ENCODE data around the gene SLC6A11.

Gene SLC6A11

DNA sequence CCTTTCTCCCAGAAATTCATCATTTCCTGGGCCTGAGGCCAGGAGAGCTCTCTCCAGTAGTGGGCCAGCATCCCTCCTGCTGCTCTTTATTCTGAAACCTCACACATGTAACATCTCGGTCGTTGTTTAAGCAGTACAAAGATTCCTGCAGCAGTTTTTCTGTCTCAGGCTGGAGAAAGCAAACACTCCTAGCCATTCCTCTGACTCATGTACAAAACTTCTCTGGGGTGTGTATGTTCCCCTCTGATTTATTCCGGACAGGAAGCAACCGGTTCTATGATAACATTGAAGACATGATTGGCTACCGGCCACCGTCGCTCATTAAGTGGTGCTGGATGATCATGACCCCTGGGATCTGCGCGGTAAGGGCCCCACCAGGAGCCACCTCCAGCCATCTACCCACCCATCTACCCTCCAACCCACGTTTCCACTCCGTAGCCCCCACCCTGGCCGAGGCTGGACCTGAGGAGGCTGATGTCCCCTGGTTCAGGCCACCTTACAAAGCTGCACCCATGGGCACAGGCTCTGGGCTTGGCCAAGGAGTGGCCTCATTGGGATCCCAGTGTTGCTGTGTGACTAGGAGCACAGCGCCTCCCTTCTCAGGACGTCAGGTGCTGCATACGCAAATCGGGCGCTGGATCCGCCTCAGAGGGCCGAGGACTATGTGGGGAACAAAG, 117.9 kb downstream of the SLC6A11 start:
- DNase-seq: no peak

DNA sequence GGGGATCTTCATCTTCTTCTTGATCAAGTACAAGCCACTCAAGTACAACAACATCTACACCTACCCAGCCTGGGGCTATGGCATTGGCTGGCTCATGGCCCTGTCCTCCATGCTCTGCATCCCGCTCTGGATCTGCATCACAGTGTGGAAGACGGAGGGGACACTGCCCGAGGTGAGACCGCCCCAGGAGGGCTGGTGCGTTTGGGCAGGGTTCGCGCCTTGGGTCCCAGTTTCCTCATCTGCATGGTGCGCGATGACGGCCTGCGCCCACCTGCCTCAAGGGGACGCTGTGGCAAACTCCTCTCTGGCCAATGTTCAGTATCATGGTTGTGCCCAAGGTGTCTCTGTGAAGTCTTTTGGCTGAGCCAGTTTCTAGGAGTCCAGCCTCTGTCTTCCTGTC, 119.0 kb downstream of the SLC6A11 start:
- no peak for DNase-seq

DNA sequence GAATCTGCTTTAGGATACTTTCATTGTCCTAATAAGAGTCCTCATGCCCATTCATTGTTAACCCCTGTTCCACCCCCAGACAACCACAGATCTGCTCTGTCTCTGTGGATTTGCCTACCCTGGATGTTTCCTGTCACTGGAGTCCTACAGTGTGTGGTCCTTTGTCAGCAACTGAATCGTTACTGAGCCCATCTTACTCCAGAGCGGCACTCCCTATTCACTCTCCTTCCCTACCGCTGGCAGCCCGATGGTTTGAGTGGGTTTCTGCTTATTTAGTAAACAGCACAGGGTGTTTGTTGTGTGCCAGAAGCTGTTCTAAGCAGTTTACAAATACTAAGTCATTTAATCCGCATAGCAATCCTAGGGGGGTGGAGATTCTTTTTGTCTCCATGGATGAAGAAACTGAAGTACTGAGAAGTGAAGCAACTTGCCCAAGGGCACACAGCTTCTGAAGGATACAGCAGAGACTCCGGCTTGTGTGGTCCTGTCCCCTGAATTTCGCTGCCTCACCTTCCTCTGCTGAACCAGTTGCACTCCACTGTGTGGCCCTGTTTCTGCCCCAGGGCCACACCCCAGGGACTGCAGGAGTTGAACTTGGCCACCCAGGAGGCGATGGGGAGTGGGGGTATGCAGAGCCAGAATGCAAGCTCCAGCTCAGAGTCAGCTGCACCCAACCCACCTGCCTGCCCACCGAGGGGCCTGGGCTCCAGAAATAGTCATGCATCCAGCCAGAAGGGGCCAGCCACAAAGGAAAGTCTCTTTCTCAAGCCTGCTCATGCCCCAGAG, 120.0 kb downstream of the SLC6A11 start:
- DNase-seq: no peak

DNA sequence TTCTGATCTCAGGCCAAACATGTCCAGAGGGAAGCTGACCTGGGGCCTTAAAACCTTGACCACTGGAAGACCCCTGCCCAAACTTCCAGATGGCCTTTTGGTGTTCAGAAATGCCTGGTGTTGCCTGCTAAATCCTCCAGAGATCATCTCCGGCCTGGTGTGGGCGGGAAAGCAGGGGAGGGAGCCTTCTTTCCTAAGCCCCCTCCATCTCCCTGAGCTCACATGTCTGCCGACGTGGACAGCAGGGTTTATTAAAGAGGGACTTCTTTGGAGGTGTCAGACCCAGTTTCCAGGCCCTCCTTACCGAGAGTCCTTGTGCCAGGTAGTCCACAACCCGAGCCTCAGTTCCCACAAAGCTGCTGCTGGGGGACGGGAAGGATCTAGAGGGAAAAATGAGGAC, 120.7 kb downstream of the SLC6A11 start:
- DNase-seq: no peak

DNA sequence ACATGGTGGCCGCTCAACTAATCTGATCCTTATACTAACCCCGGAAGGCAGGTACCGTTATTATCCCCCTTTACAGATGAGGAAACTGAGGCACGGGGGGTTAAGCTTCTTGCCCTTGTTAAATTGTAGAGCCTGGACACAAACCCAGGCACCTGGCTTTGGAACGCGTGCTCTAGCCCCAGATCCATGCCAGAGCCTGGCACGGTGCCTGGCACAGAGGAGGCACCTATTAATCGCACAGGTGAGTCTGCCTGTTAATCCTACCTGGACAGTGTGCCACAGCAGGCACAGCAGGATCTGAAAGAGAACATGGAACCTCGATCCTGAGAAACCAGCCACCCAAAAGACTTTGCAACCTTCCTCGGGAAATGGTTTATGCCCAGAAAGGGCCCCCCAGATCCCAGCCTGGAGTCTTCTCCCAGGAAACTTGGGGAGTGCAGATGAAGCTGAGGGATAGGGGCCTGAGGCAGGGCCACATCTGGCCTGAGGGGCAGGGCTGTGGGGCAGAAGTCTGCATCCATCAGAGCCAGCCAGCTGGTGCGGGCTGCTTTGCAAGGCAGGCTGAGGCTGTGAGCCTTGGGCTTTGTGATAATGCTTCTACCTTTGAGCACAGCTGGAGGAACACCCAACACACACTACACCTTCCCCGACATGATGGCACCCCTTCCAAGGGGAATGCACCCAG, 121.3 kb downstream of the SLC6A11 start:
- no peak for DNase-seq

DNA sequence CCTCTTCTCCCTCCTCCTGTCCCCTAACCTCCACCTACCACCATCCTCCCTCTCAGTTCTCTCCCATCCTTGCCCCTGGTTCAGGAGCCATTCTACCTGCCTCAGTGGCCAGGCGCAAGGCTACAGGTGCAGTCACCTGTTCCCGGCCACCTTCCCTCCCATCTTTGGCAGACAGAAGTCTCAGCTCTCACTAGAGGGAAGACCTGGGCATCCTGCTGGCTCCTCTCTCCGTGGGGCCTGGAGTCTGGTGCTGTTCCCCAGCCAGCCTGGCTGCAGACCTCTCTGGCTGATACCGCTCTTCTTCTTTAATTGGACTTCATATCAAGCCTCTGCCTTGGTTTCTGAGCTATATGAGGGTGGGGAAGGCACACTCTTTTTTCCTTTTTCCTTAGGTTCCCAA, 123.5 kb downstream of the SLC6A11 start:
- DNase-seq: no peak

DNA sequence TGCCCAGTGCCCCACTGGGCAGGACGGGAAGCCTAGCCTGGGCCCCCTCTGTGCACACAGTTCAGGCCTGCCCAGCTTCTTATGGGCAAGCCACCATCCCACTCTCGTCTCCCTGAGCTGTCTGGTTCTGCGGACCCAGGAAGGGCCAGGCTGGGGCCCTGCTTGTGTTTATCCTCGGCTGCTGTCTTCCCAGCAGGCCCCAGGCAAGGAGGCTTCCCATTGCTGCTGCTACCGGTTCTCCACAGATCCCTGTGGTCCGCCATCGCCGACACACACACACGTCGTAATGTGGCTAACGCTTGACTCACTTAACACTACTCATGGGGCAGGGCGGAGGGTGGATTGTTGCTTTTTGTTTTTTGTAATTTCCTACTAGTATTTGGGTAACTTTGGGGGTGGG, 124.1 kb downstream of the SLC6A11 start:
- DNase-seq: no peak

DNA sequence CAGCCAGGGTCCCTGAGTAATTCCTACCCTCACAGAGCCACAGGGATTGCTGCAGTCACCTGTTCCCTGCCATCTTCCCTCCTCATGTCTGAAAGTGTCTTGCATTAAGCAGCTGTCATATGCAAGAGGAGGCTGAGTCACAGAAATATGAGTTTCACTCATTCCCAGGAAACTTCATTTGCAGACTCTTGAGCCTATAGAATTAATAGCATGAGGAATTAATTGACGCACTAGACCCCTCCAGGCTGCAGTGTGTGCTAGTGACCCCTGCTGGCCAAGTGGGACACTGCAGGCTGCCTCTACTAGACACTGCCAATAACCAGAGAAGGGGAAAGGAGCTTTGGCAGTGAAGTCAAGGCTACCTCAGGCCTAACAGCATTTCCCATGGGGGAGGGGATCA, 125.9 kb downstream of the SLC6A11 start:
- DNase-seq: no peak

DNA sequence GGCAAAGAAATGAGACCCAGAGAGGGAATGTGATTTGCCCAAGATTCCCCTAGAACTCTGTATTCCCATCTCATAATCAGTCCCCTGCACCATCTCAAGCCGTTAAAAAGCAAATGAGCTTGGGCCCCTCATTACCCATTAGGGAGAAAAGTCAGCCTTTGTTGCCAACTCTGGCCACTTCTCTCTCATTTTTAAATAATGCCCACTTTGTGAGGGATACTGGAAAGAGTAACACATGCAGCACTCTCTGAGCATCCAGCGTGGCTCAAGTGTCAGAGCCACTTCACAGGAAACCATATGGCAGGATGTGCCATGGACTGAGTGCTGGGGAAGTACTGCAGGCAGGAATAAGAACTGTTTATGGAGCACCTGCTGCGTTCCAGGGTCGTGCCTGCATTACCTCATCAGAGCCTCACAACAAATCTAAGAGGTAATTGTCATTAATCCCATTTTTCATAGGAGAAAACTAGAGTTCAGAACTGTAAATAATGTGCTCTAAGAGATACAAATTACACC, 126.7 kb downstream of the SLC6A11 start:
- no peak for DNase-seq

DNA sequence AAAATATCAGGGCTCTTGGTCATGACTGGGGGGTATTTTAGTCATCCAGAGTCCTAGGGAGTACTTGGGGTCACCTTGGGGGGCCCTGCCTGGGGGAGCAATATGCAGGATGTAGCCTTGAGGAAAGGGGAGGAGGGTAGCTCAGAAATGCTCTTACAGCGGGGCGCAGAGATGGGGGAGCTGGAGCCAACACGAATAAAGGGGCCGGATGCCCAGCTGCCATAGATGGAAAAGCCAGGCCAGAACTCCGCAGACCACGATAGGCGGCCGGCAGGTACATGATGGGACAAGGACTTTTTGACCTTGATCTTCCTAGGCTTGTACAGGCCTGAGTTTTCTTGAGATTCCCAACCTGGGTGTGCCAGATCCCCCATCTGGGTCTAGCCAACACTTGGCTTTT, 128.8 kb downstream of the SLC6A11 start:
- DNase-seq: no peak

DNA sequence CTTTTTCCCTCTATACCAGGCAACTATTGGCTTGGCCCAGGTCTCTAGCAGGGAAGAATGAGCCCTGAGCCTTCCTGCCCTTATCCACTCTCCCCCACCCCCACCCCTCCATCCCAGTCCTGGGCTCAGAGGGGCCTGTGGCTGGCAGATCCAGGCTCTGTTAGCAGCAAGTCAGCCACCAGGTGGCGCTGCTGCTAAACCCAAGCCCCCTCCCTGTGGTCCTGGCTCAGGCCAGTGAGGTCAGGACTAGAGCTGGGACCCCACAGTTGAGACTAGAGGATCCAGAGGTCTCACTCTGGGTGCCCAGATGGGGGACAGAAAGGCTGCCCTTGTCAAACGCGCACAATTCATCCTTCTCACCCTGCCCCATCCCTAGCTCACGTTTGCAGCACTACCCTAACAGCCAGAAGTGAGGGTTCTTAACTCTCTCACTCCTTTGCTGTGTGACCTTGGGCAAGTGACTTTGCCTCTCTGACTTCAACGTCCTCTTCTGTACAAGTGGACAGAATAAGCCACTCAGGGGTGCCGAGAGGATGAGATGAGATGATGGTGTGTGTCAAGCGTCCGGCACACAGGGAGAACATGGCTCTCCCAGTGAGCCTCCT, 129.8 kb downstream of the SLC6A11 start:
- peak; percentile 10 for DNase-seq

DNA sequence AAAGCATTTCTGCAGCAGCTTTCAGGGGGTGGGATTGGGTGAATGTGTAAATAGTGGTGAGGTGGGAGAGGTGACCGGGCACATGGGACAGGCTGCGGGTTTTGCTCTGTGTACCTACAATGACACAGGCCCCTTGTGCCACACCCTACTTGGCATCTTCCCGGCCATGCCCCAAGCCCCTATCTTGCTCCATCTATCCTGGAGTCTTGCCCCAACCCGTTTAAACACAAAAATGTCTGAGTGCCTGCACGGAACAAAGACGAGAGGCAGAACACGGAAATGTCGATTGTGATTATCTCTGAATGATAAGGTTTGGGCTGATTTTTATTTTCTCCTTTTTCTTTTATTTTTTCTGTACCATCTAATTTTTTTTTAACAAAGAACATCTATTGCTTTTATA, 130.5 kb downstream of the SLC6A11 start:
- no peak for DNase-seq

DNA sequence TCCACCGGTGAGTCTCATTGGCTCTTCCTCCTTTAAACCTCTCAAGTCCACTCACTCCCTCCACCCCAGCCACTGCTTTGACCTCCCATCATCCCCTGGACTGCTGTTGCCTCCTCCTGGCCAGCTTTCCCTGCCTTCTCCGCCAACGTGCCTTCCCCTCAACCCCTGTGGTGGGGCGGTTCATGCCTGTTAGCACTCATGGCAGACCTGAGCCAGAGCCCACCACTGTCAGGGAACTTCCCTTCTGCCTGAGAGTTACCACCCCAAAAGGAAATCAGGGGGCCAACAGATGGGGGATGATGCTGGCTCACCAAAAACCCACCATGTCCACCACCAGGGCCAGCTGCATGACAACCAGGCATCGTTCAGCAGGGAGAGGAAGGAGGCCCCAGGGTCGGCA, 132.3 kb downstream of the SLC6A11 start:
- no peak for DNase-seq

DNA sequence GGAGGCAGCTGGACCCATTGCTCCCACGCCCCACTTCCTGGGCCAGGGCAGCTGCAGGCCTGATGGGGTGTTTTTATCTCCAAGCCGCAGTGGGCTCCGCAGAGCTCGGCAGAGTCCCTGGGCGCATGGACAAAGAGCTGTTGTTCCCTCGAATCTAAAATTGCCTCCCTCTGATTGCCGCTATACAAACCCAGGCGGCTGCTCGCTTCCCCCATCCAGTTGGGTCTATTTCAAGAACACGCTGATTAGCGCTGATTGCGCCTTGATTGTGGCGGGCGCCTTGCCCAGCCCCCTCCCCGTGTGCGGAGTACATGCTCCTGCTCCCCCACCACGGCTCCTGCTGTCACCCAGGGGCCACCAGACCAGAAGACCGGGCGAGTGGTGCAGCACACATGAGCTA, 133.2 kb downstream of the SLC6A11 start:
- no peak for DNase-seq

DNA sequence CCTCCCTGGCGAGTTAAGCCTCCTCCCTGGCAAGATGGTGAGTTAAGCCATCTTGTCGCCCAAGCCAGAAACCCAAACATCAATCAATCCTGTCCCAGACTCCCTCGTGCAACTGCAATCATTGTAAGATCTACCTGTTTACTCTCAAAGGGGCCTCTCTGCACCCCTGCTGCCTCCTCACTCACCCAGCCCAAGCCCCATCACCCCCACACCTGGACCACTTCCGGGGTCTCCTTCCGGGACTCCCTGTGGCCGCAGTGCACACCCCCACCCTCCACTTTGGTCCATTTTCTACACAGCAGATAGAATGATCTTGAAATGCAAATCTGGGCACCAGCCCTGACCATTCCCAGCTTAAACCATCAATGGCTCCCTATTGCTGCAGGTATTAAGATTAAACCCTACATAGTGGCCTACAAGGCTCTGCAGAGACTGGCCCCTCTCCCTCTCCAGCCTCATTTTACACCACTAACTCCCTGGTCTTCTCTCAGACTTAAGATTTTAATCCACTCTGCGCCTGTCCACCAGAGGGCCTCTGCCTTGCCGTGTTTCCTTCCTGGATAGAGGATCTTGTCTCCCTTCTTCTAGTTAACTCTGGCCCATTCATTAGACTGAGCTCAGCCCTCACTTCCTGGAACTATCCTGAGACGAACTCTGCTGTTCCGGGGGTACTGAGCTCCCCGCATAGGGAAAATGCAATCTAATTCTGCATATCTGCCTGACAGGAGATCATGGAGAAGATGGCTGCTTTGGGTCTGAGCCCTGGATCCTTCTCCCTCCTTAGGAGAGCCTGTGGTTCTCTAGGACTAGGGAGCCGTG, 134.7 kb downstream of the SLC6A11 start:
- DNase-seq: no peak

DNA sequence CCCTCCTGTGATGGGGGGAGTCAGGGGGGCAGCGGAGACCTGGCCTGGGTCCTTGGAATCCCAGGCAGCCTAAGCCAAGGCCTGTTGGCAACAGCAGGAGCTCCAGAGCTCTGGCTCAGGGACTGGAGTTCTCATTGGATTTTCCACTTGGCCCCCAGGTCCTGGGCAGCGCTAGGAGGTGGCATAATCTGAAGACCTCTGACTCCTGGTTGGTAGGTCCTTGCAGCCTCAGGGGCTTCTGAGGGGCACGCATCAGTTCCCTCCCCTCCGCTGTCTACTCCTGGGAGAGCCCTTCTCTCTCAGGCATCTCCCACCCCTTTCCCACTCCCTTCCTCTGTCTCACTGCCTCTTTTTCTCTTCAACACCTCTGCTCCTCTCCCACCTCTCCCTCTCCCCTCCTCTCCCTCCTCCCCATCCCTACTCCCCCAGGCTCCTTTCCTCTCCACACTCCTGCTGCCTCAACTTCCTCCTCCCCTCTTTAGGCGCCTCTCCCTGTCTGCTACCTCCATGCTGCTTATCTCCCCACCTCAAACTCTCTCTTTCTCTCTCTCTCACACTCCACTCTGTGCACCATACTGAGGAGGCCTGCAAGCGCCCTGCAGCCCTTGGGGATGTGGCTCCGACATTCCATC, 135.4 kb downstream of the SLC6A11 start:
- DNase-seq: no peak

DNA sequence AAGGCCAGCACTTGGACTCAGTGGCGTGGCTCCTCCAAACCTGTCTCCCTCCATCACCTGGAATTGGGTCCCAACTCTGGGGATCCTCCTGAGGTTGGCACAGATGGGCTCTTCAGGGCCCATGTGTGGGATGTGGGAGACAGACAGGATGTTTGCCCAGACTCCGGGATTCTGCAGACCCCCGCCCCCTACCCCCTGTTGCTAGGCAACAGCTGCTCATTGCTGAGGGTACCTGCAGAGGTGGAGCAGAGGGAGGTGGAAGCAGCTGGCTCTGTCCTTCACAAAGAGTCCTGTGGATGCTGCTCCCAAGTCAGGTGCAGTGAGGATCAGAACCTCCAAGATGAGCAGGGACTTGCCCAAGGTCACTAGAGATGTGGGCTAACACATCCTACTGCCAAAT, 136.5 kb downstream of the SLC6A11 start:
- DNase-seq: no peak

DNA sequence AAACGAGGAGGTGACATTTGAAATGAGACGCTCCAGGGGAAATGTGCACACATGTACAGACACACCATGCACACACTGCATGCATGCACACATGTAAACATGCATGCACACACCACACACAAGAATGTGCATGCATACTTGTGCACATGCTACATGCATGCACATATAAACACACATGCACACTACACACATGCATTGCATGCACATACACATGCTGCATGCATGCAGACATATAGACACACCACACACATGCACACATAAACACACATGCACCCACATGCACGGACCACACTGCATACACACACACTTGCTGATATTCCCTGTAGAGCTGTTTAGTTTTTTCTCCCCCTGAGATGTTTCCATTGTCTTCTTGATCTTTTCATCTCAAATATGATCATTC, 138.7 kb downstream of the SLC6A11 start:
- no peak for DNase-seq

DNA sequence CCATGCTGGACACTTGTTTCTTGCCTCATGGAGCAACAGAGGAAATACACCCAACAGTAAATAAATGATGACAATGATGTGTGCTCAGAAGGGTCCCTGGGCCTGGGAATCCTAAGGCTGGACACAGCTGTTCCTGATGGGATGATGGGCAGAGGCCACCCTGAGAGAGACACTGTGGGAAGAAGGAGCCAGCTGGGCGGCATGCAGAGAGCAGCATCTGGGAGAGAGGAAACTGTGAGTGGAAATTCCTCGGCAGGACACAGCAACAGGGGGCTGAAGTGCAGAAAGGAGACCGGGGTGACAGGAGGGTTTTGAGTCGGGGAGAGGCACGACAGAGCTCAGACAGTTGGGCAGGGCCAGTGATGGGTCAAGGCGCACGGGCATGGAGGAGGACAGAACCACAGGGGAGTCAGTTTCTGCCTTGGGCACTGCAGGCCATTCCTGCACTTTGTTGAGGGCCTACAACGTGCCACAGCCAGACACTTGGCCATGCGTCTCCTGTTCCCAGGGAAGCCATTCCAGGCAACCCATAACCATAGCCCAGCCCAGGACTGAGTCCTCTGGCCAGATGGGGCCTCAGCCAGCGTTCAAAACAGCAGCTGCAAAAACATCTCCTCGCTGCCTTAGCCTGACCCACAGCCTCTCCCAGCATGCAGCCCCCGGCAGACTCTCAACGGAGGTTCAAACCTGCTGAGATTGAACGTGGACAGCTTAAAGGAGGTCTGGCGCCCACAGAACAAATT, 139.9 kb downstream of the SLC6A11 start:
- DNase-seq: no peak

DNA sequence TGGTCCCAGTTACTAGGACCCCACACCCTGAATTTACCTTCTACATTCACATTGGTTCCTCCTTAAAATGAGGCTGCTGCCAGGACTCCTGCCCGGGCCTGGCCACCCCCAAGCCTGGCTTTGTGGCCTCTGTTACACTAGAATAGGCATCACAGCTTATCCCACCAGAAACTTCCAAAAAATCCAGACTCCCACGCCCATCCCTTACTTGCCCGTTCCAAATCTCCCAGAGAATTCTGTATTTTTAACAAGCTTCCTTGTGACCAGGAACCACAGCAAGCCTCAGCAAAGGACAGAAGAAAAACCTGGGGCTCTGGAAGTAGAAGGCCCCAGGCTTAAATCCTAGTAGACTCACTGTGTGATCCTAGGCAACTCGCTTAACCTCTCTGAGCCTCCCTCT, 140.5 kb downstream of the SLC6A11 start:
- no peak for DNase-seq

DNA sequence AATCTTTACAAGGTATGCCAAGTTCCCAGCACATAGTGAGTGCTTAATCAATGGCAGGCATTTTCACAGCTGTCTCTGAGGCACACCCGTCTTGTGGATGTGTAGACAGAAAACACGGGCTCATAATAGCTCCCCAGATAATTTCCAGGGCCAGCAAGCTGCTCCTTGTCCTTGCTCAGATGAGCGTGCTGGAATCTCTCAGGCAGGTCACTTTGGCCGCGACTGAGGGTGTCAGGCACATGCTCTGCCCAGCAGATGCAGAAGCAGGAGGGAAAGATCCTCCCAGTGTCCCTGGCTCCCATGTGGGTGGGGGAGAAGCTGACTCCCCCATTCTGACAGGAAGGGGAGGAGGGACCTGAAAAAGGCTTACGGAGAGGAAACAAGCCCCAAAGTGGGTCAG, 141.0 kb downstream of the SLC6A11 start:
- no peak for DNase-seq

Measured in NCI-H146 (cell line).